ENCODE measurements around the gene FA2H.

FA2H gene

DNA sequence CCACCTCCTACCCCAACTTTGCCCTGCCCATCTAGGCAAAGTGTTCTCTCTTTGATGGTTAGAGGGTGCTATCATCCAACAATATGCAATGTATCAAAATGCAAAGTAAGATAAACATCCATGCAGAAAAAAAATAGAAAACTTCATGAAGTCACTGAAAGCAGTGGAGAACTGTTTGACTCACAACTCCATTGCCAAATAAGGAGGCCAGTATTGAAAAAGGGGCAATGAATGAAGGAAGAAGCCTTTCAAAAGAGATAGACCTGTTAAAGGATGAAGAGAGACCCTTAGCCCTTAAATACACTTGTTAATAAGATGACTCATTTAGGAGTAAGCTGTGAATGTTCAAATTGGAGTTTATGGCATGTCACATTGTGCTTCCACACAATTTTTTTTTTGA, 13.0 kb downstream of the FA2H start:
- TF ChIP-seq, protein P1, sequence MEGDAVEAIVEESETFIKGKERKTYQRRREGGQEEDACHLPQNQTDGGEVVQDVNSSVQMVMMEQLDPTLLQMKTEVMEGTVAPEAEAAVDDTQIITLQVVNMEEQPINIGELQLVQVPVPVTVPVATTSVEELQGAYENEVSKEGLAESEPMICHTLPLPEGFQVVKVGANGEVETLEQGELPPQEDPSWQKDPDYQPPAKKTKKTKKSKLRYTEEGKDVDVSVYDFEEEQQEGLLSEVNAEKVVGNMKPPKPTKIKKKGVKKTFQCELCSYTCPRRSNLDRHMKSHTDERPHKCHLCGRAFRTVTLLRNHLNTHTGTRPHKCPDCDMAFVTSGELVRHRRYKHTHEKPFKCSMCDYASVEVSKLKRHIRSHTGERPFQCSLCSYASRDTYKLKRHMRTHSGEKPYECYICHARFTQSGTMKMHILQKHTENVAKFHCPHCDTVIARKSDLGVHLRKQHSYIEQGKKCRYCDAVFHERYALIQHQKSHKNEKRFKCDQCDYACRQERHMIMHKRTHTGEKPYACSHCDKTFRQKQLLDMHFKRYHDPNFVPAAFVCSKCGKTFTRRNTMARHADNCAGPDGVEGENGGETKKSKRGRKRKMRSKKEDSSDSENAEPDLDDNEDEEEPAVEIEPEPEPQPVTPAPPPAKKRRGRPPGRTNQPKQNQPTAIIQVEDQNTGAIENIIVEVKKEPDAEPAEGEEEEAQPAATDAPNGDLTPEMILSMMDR (IDR thresholded peaks at IDR 0.05; ENCODE audit: control insufficient read depth, insufficient read depth, low read depth, low read length, missing control alignments), result no peak
- no peak for DNase-seq (ENCODE audit: low read depth)
- H3K4me3 ChIP-seq (ENCODE audit: control insufficient read depth, low read depth, low read length), result no peak overlapping the region

DNA sequence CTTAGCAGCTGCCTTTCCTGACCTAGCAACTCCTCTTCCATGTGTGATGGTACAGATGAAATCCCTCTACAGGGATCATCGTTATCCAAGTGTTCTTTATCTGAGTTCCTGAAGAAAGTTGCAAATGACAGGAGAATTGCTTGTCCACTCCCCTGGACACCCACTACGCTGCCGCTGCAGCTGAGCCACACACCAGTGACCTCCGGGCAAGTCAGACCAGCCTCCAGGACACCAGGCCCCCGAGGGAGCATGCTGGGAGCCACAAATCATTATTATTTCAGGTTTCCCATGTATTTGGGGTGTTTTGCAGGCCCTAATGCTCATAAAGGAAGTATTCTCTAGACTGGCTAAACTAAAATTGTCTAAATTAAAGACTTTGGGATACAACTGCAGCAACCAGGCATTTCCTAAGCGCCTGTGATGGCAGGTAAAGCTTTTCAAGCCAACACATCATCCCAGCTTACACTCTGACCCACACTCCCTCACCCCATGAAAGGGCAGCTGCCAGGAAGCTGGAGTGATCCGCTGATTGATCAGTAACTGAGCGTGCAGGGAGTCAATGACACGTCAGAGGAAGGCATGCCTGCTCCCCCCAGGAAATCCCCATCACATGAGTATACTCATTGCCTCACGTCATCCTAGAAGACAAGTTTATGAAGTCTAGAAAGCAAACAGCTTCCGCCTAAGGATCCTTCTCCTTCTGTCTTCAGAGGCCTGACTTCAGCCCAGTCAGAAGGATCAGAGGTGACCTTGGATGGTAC, 14.4 kb downstream of the FA2H start:
- TF ChIP-seq, protein P1 (IDR thresholded peaks at IDR 0.05; ENCODE audit: control insufficient read depth, insufficient read depth, low read depth, low read length, missing control alignments), result no peak
- no peak overlapping the region for H3K4me3 ChIP-seq (ENCODE audit: control insufficient read depth, low read depth, low read length)
- DNase-seq (ENCODE audit: low read depth), result no peak

DNA sequence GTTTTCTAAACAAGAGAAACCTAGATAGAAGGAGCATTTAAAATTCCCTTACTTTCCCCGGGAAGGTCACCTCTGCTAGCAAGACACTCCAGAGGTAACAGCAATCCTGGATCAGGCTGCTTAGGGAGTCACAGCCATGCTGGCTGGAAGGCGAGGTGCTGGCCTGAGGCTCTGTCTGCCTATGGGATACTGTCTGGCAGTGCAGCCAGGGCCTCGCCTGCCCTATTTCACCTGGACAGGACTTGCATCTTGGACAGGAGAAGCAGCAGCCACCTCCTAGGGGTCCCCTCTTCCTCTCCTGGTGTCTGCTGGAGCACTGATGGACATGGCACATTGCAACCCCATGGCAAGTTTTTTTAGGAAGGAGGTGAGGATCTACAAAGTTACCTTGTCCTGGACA, 15.1 kb downstream of the FA2H start:
- no peak overlapping the region for H3K4me3 ChIP-seq (ENCODE audit: control insufficient read depth, low read depth, low read length)
- DNase-seq (ENCODE audit: low read depth), result no peak
- TF ChIP-seq, protein P1 (IDR thresholded peaks at IDR 0.05; ENCODE audit: control insufficient read depth, insufficient read depth, low read depth, low read length, missing control alignments), result no peak

DNA sequence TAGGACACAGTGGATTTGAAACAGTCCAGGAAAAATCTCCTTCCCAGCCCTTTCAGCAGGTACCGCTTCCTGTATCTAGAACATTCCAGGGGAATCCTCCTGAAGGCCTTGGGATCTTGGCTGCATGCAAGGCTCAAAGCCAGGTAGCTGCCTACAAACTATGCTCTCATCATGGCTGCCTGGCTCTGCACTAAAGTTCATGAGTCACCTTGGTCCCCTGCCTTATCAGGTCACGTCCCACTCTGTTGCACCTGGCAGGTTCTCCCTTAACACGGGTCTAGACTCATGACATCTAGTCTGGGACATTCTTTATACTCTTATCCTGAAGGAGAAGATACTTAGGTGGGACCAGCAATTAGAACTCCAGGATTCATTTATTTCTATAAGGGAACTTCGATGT, 15.8 kb downstream of the FA2H start:
- TF ChIP-seq, protein P1 (IDR thresholded peaks at IDR 0.05; ENCODE audit: control insufficient read depth, insufficient read depth, low read depth, low read length, missing control alignments), result no peak
- DNase-seq (ENCODE audit: low read depth), result no peak
- no peak overlapping the region for H3K4me3 ChIP-seq (ENCODE audit: control insufficient read depth, low read depth, low read length)

DNA sequence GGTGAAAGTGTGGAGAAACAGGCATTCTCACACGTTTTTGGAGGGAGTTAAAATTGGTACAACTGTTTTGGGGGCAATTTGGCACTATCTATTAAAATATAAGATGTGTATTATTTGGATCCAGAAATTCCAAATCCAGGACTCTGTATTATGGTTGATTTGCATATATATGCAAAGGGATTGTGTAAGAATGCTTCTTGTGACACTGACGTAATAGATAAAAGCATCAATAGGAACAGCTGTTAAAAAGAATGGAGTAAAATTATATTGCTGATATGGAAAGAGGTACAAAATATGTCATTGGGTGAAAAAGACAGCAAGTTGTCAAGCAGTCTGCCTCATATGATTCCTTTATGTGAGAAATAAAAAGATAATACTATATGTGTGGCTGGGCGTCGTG, 17.3 kb downstream of the FA2H start:
- TF ChIP-seq, protein P1 (IDR thresholded peaks at IDR 0.05; ENCODE audit: control insufficient read depth, insufficient read depth, low read depth, low read length, missing control alignments), result no peak
- H3K4me3 ChIP-seq (ENCODE audit: control insufficient read depth, low read depth, low read length), result no peak overlapping the region
- no peak for DNase-seq (ENCODE audit: low read depth)

DNA sequence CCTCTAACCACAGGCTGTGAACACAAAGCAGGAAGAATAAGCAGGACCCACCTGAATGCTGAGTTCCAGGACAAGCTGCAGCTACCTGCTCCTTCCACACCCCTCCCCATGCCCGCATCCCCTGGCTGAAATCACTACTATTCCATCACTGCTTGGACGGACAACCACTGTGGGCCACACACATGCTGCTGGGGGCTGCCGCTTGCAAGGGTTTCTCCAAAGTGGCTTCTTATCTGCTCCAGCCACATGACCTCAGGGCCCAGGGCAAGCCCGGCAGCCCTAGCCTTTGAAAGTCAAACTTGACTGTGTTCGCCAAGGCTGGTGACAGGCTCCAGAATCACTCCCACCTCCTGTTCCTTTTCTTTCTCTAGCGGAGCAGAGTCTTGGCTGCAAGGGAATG, 18.4 kb downstream of the FA2H start:
- no peak overlapping the region for H3K4me3 ChIP-seq (ENCODE audit: control insufficient read depth, low read depth, low read length)
- DNase-seq (ENCODE audit: low read depth), result no peak
- TF ChIP-seq, protein P1 (IDR thresholded peaks at IDR 0.05; ENCODE audit: control insufficient read depth, insufficient read depth, low read depth, low read length, missing control alignments), result no peak

Data from AG09309 (cell line).